SU-DHL-6 (cell line): ENCODE data around the gene CCNL1.

Experiments used
- EZH2phosphoT487 ChIP-seq: fragments of 200-600 bp; sonication (generic), shearing (Covaris generic); conservative IDR thresholded peaks from 2 replicates; pipeline ENCODE4 v1.6.1; 2018; ENCODE audit warnings: mild to moderate bottlenecking, antibody characterized with exemption, low read length, moderate library complexity, mixed read lengths
- TF ChIP-seq, protein P1 (sequence below): fragments of 200-600 bp; sonication (generic); IDR thresholded peaks from one replicate; pipeline ENCODE4 v1.5.1; 2017; ENCODE audit warnings: antibody characterized with exemption, mild to moderate bottlenecking, low read length, moderate library complexity; ENCODE audit not compliant: insufficient read depth, poor library complexity, severe bottlenecking

DNA sequence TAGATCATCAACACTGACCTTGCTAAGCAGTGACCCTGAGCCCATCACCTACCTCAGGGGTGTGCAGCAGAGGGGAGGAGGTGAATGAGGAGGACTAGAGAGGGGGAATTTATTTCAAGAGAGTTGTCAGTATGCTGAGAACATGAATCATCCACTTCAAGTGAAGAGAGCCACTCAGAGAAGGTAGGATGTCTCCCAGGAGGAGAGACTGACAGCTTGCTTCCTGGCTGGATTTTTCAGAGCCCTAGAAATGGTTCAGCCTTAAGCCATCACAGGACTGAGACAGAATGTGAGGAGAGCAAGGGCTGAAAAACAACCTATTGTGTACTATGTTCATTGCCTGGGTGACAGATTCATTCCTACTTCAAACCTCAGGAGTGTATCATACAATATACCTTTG is 34.8 kb downstream of the CCNL1 start:
- TF ChIP-seq EZH2phosphoT487 = no peak
- TF ChIP-seq, protein P1, sequence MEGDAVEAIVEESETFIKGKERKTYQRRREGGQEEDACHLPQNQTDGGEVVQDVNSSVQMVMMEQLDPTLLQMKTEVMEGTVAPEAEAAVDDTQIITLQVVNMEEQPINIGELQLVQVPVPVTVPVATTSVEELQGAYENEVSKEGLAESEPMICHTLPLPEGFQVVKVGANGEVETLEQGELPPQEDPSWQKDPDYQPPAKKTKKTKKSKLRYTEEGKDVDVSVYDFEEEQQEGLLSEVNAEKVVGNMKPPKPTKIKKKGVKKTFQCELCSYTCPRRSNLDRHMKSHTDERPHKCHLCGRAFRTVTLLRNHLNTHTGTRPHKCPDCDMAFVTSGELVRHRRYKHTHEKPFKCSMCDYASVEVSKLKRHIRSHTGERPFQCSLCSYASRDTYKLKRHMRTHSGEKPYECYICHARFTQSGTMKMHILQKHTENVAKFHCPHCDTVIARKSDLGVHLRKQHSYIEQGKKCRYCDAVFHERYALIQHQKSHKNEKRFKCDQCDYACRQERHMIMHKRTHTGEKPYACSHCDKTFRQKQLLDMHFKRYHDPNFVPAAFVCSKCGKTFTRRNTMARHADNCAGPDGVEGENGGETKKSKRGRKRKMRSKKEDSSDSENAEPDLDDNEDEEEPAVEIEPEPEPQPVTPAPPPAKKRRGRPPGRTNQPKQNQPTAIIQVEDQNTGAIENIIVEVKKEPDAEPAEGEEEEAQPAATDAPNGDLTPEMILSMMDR = no peak
